Fibroblast of the aortic adventitia (primary cell): ENCODE results near the gene IDH3B. TPM values are rescaled to one million over a fixed set of nuclear protein-coding genes. Genes with fewer than 3 reads are reported as not detected.

Experiments used
- DNase-seq: peaks from one replicate; pipeline ENCODE4 v3.0.0-alpha.2; 2010; ENCODE audit warnings: low read depth
- H3K4me3 ChIP-seq: 2 replicates; pipeline ENCODE4 v1.5.1; 2011; ENCODE audit warnings: low read depth, mild to moderate bottlenecking, control low read depth, low read length, moderate library complexity
- CTCF ChIP-seq: IDR thresholded peaks from 2 replicates; pipeline ENCODE4 v1.5.1; 2011; ENCODE audit warnings: mild to moderate bottlenecking, low read length, control low read depth, inconsistent platforms; ENCODE audit not compliant: insufficient read depth
- total RNA-seq: library from RNA; depleted of rRNA; stranded (reverse); fragments of >200 nt; gene quantifications from 2 replicates; pipeline ENCODE4 v1.2.3, GENCODE V29; 2012; ENCODE audit warnings: low replicate concordance

Gene IDH3B
- total RNA-seq, 1 donor = 64.3 TPM

GRCh38 chr20:2633381-2633780, 30.6 kb downstream of the IDH3B start:
- no peak for DNase-seq
- no peak for TF ChIP-seq CTCF
- H3K4me3 ChIP-seq = no peak overlapping the region

GRCh38 chr20:2631228-2631627, 32.8 kb downstream of the IDH3B start:
- peak; percentile 19 for DNase-seq
- TF ChIP-seq CTCF = no peak
- H3K4me3 ChIP-seq = no peak overlapping the region

- H3K4me3 ChIP-seq = no peak overlapping the region
- DNase-seq = peak; percentile 48
- TF ChIP-seq CTCF = no peak
These were observed 37.0 kb downstream of the IDH3B start for GRCh38 chr20:2626853-2627541.

- TF ChIP-seq CTCF = no peak
- H3K4me3 ChIP-seq = no peak overlapping the region
- no peak for DNase-seq
These were observed 39.0 kb downstream of the IDH3B start for GRCh38 chr20:2625062-2625461.

- no peak for TF ChIP-seq CTCF
- H3K4me3 ChIP-seq = no peak overlapping the region
- DNase-seq = peak; percentile 7
These were observed 39.8 kb downstream of the IDH3B start for GRCh38 chr20:2624190-2624589.

- DNase-seq = peak; percentile 11
These were observed 43.9 kb downstream of the IDH3B start for GRCh38 chr20:2619961-2620595.

More at GRCh38 chr20:2619961-2620595, 43.9 kb downstream of the IDH3B start:
- no peak overlapping the region for H3K4me3 ChIP-seq
- no peak for TF ChIP-seq CTCF
